ENCODE data around the gene MTMR3.

DNA sequence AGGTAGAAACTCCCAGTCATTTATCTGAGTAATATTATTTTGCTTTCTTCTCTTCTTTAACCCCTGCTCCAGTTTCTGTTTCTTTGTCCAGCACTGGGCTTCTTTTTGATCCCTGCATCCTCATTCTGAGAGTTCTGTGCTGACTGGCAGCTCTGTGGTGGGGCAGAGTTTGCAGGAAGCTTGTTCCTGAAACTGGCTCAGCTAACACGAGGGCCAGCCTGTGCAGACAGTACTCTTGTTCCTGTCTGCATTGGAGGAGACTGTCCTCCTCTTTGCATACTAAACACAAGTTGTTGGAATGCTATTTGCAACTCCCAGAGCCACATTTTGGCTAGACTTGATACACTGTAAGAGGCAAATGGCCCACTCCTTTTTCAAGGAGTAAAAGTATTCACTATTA, 104.2 kb downstream of the MTMR3 start:
- TF ChIP-seq EP300 (IDR thresholded peaks at IDR 0.05) (no peak), POLR2A (IDR thresholded peaks at IDR 0.05; ENCODE audit: low read depth) (no peak), POLR2AphosphoS5 (IDR thresholded peaks at IDR 0.05) (no peak)
- TF ChIP-seq, protein P1, sequence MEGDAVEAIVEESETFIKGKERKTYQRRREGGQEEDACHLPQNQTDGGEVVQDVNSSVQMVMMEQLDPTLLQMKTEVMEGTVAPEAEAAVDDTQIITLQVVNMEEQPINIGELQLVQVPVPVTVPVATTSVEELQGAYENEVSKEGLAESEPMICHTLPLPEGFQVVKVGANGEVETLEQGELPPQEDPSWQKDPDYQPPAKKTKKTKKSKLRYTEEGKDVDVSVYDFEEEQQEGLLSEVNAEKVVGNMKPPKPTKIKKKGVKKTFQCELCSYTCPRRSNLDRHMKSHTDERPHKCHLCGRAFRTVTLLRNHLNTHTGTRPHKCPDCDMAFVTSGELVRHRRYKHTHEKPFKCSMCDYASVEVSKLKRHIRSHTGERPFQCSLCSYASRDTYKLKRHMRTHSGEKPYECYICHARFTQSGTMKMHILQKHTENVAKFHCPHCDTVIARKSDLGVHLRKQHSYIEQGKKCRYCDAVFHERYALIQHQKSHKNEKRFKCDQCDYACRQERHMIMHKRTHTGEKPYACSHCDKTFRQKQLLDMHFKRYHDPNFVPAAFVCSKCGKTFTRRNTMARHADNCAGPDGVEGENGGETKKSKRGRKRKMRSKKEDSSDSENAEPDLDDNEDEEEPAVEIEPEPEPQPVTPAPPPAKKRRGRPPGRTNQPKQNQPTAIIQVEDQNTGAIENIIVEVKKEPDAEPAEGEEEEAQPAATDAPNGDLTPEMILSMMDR (IDR thresholded peaks at IDR 0.05): no peak

Data from esophagus muscularis mucosa (tissue), 4 donors.